HCT116 (cell line): Measurements from ENCODE around the gene PLEK2. TPM values are rescaled to one million over a fixed set of nuclear protein-coding genes. Genes with fewer than 3 reads are reported as not detected.

Source experiments
- ATAC-seq: fragments of 200-7000 bp; cut with Tn5 transposase; 2 replicates; pipeline ENCODE4 v1.9.1; 2020; ENCODE audit warnings: mild to moderate bottlenecking, moderate library complexity
- BruUV-seq: library from RNA; stranded (reverse); fragments of 400-500 nt; replicated peaks from 2 replicates; lab custom pipeline; 2021; lab: Mats Ljungman, UMichigan
- CTCF ChIA-PET: fragments of 300-600 bp; sonication (Branson Sonifier 250); formaldehyde crosslinking; loops from one replicate; lab custom pipeline; 2021; ENCODE audit warnings: antibody characterized with exemption; lab: Charles Lee
- POLR2A ChIA-PET: fragments of 300-600, 350-600 bp; sonication (Branson Sonifier 250); formaldehyde crosslinking; loops from one replicate; lab custom pipeline; 2021; ENCODE audit warnings: antibody characterized with exemption; lab: Charles Lee
- RAD21 ChIA-PET, 2 experiments: fragments of 300-600 bp; sonication (Branson Sonifier 250); formaldehyde crosslinking; loops; one replicate each; lab custom pipeline; 2023; ENCODE audit warnings: low total read pairs in 2 of 2; ENCODE audit not compliant: uncharacterized antibody in 2 of 2, unreplicated experiment in 2 of 2, low non-redundant PET in 1 of 2; lab: Charles Lee
- DNase-seq: peaks from one replicate; pipeline ENCODE4 v3.0.0-alpha.2; 2010; ENCODE audit warnings: low read depth, low spot score
- H2AFZ ChIP-seq: fragments of 200-600 bp; shearing (Covaris generic), sonication (generic); 2 replicates; pipeline ENCODE4 v1.6.1; 2017; ENCODE audit warnings: low read depth, mixed run types, mixed read lengths, antibody characterized with exemption, low read length; ENCODE audit not compliant: poor library complexity, severe bottlenecking
- H3K27ac ChIP-seq: 2 replicates; pipeline ENCODE4 v1.5.1; 2012; ENCODE audit warnings: low read depth, low read length
- H3K27me3 ChIP-seq: fragments of 200-600 bp; sonication (generic); 2 replicates; pipeline ENCODE4 v1.6.1; 2016; ENCODE audit warnings: mixed run types, low read length, mixed read lengths; ENCODE audit not compliant: insufficient read depth
- H3K36me3 ChIP-seq, 2 experiments: fragments of 200-500 bp in 1 of 2; fragments of 200-600 bp in 1 of 2; sonication (Bioruptor generic) in 1 of 2; sonication (generic) in 1 of 2; 2 replicates each; pipeline versions ENCODE4 v1.5.1 to v1.6.1; 2014 to 2016; ENCODE audit warnings: low read length in 2 of 2, inconsistent platforms in 1 of 2, mixed read lengths in 1 of 2, mixed run types in 1 of 2; ENCODE audit not compliant: insufficient read depth in 2 of 2, control insufficient read depth in 1 of 2
- H3K4me1 ChIP-seq, 2 experiments: fragments of 200-600 bp in 1 of 2; sonication (generic) in 1 of 2; 2 replicates each; pipeline versions ENCODE4 v1.5.1 to v1.6.1; 2012 to 2017; ENCODE audit warnings: low read length in 2 of 2, inconsistent platforms in 1 of 2, mild to moderate bottlenecking in 1 of 2, mixed read lengths in 1 of 2, mixed run types in 1 of 2, moderate library complexity in 1 of 2; ENCODE audit not compliant: insufficient read depth in 2 of 2, control insufficient read depth in 1 of 2
- H3K4me2 ChIP-seq: fragments of 200-600 bp; sonication (generic); 2 replicates; pipeline ENCODE4 v1.6.1; 2017; ENCODE audit warnings: mixed run types, low read length, mixed read lengths
- H3K4me3 ChIP-seq, 2 experiments: fragments of 200-600 bp in 1 of 2; sonication (generic) in 1 of 2; replicated peaks in 1 of 2; 2 replicates each; pipeline ENCODE4 v1.5.1; 2011 to 2016; ENCODE audit warnings: low read length in 2 of 2, control low read depth in 1 of 2, low read depth in 1 of 2, mild to moderate bottlenecking in 1 of 2, mixed read lengths in 1 of 2, mixed run types in 1 of 2
- H3K79me2 ChIP-seq: fragments of 200-600 bp; sonication (generic); 2 replicates; pipeline ENCODE4 v1.6.1; 2017; ENCODE audit warnings: mild to moderate bottlenecking, mixed run types, low read length, moderate library complexity, mixed read lengths; ENCODE audit not compliant: insufficient read depth
- H3K9ac ChIP-seq: fragments of 200-600 bp; sonication (generic); 2 replicates; pipeline ENCODE4 v1.6.1; 2016; ENCODE audit warnings: low read length, mixed read lengths
- H3K9me2 ChIP-seq: fragments of 200-600 bp; sonication (generic), shearing (Covaris generic); 2 replicates; pipeline ENCODE4 v1.6.1; 2017; ENCODE audit warnings: mixed run types, mild to moderate bottlenecking, moderate library complexity; ENCODE audit not compliant: insufficient read depth
- H3K9me3 ChIP-seq, 2 experiments: fragments of 200-500 bp in 1 of 2; fragments of 200-600 bp in 1 of 2; sonication (Bioruptor generic) in 1 of 2; sonication (generic) in 1 of 2; 2 replicates each; pipeline ENCODE4 v1.6.1; 2014 to 2017; ENCODE audit warnings: low read length in 2 of 2, mixed read lengths in 2 of 2, inconsistent platforms in 1 of 2, low read depth in 1 of 2, mild to moderate bottlenecking in 1 of 2, mixed run types in 1 of 2, moderate library complexity in 1 of 2; ENCODE audit not compliant: control insufficient read depth in 1 of 2, insufficient read depth in 1 of 2
- H4K20me1 ChIP-seq: fragments of 200-600 bp; sonication (generic), shearing (Covaris generic); 2 replicates; pipeline ENCODE4 v1.6.1; 2017; ENCODE audit warnings: mixed run types, mild to moderate bottlenecking, moderate library complexity; ENCODE audit not compliant: insufficient read depth
- ATF3 ChIP-seq: IDR thresholded peaks from 2 replicates; pipeline ENCODE4 v1.6.1; 2012
- CBX3 ChIP-seq: IDR thresholded peaks from 2 replicates; pipeline ENCODE4 v1.6.1; 2012; ENCODE audit warnings: low read depth
- CTCF ChIP-seq, 3 experiments: fragments of 200-600 bp in 1 of 3; sonication (generic) in 1 of 3; IDR thresholded peaks in 2 of 3; conservative IDR thresholded peaks in 1 of 3; 2 replicates each; pipeline ENCODE4 v1.5.1; 2012 to 2017; ENCODE audit warnings: low read depth in 2 of 3, low read length in 2 of 3, antibody characterized with exemption in 1 of 3, borderline replicate concordance in 1 of 3, control low read depth in 1 of 3, mild to moderate bottlenecking in 1 of 3, mixed read lengths in 1 of 3, mixed run types in 1 of 3, moderate library complexity in 1 of 3; ENCODE audit not compliant: insufficient read depth in 1 of 3
- EGR1 ChIP-seq: IDR thresholded peaks from 2 replicates; pipeline ENCODE4 v1.6.1; 2012; ENCODE audit warnings: low read depth
- ELF1 ChIP-seq: IDR thresholded peaks from 2 replicates; pipeline ENCODE4 v1.6.1; 2012; ENCODE audit warnings: low read depth, borderline replicate concordance
- EZH2phosphoT487 ChIP-seq: fragments of 200-600 bp; IDR thresholded peaks from 2 replicates; pipeline ENCODE4 v1.6.1; 2018; ENCODE audit warnings: antibody characterized with exemption, borderline replicate concordance
- FOSL1 ChIP-seq: IDR thresholded peaks from 2 replicates; pipeline ENCODE4 v1.6.1; 2012; ENCODE audit warnings: low read depth
- JUND ChIP-seq: IDR thresholded peaks from 2 replicates; pipeline ENCODE4 v1.6.1; 2012
- RAD21 ChIP-seq: IDR thresholded peaks from 2 replicates; pipeline ENCODE4 v1.6.1; 2012; ENCODE audit warnings: low read depth, mild to moderate bottlenecking
- TCF7L2 ChIP-seq: IDR thresholded peaks from 2 replicates; pipeline ENCODE4 v1.7.0; 2011; ENCODE audit warnings: borderline replicate concordance, inconsistent platforms; ENCODE audit not compliant: insufficient read depth, insufficient read length; ENCODE audit errors: extremely low read depth
- YY1 ChIP-seq: IDR thresholded peaks from 2 replicates; pipeline ENCODE4 v1.6.1; 2011; ENCODE audit warnings: low read length, low read depth, moderate library complexity, mild to moderate bottlenecking; ENCODE audit not compliant: insufficient replicate concordance; ENCODE audit errors: extremely low read depth
- ZBTB33 ChIP-seq: IDR thresholded peaks from 2 replicates; pipeline ENCODE4 v1.6.1; 2011; ENCODE audit warnings: mild to moderate bottlenecking, low read length, moderate library complexity; ENCODE audit not compliant: insufficient replicate concordance; ENCODE audit errors: extremely low read depth
- ZFX ChIP-seq: fragments of 450-650 bp; IDR thresholded peaks from 2 replicates; pipeline ENCODE4 v1.6.1; 2017
- ZNF274 ChIP-seq: fragments of 200-500 bp; sonication (Bioruptor generic); IDR thresholded peaks from 2 replicates; pipeline ENCODE4 v1.6.1; 2014; ENCODE audit warnings: mild to moderate bottlenecking, low read depth, low read length, inconsistent platforms
- intact Hi-C: fragments of 100-400 bp; cut with micrococcal nuclease; formaldehyde crosslinking; loops from 2 replicates; pipeline ENCODE4 v1.10.0; 2022
- total RNA-seq: library from RNA; stranded (reverse); gene quantifications from one replicate; pipeline ENCODE4 v1.2.1, GENCODE V29; 2021; ENCODE audit not compliant: unreplicated experiment

Gene PLEK2
- total RNA-seq, 1 experiment from 2014 or later, result 67.6 TPM

- Histone ChIP-seq H2AFZ (no peak overlapping the region), H3K9me2 (no peaks in the 10 kb centered on the region), H3K9me3 (no peaks in the 10 kb centered on the region), H3K27ac (no peak overlapping the region), H3K4me3 (no peak overlapping the region), H3K9ac (no peak overlapping the region), H3K36me3 (no peaks in the 10 kb centered on the region), H4K20me1 (no peaks in the 10 kb centered on the region), H3K79me2 (no peaks in the 10 kb centered on the region), H3K4me1 (peaks cover 5 to 33% of the 10 kb centered on the region in 2 experiments; a peak in 3 of 4 replicates), H3K4me2 (no peak overlapping the region), H3K27me3 (no peaks in the 10 kb centered on the region)
- ChIA-PET POLR2A (no interaction called here), RAD21 (no interaction called here), CTCF (interaction anchor here (0.9 to 4.4 kb wide), 4 partner anchors 19 to 280 kb away, joined by 3 to 78 read pairs (median 4); no protein-coding TSS in a partner anchor)
- intact Hi-C loops, result no loop called here
- TF ChIP-seq YY1, result no peak
- TF ChIP-seq ELF1, result no peak
- TF ChIP-seq RAD21, result no peak
- no peak for TF ChIP-seq EGR1
- TF ChIP-seq CBX3, result no peak
- no peak for TF ChIP-seq ZNF274
- TF ChIP-seq ZBTB33, result no peak
- no peak for TF ChIP-seq TCF7L2
- TF ChIP-seq JUND, result no peak
- TF ChIP-seq CTCF (IDR thresholded peaks at IDR 0.05 in 2 of 3, conservative IDR thresholded peaks at IDR 0.05 in 1 of 3; ENCODE audit: borderline replicate concordance in 1 of 3, insufficient read depth in 1 of 3, low read depth in 2 of 3, low read length in 2 of 3), result no peak
- TF ChIP-seq ZFX, result no peak
- TF ChIP-seq EZH2phosphoT487, result no peak
- no peak for TF ChIP-seq ATF3
- TF ChIP-seq FOSL1, result no peak
- ATAC-seq (no peak), DNase-seq (no peak)
- BruUV-seq, result no TSS peak
These were observed 12.6 kb upstream of the PLEK2 start for GRCh38 chr14:67424539-67424938.
